Fibroblast of skin of abdomen (primary cell): ENCODE results near the gene TCHH. TPM values are rescaled to one million over a fixed set of nuclear protein-coding genes. Genes with fewer than 3 reads are reported as not detected.
"Not testable (repeated sequence)": the region's sequence is repeated elsewhere in the genome, so short reads cannot be mapped to it uniquely, and the experiment has no call there.

Source experiments
- DNase-seq: peaks from one replicate; pipeline ENCODE4 v3.0.0-alpha.2; 2013
- polyA plus RNA-seq, 2 experiments: library from polyadenylated mRNA; unstranded; fragments of 120-200 nt; gene quantifications; one replicate each; pipeline ENCODE4 v1.2.1, GENCODE V29; 2013; ENCODE audit not compliant: insufficient read length in 2 of 2

Gene TCHH
- 0.03 TPM for polyA plus RNA-seq (2013, experiment 1 of 2; ENCODE audit: insufficient read length)
- not detected for polyA plus RNA-seq (2013, experiment 2 of 2; ENCODE audit: insufficient read length)

GRCh38 chr1:152115344-152115743, at the start of gene TCHH:
Gene TCHH, minus strand, starts transcription at chr1:152115444. Its CDS starts 1,364 bp downstream, at chr1:152114080.
- DNase-seq: no peak

GRCh38 chr1:152164517-152165136, 49.4 kb upstream of the TCHH start:
- no peak for DNase-seq

GRCh38 chr1:152162792-152163463, 47.7 kb upstream of the TCHH start:
- peak; percentile 78 for DNase-seq

GRCh38 chr1:152160576-152160975, 45.3 kb upstream of the TCHH start:
- no peak for DNase-seq

- no peak for DNase-seq
Observed at GRCh38 chr1:152159144-152159543, 43.9 kb upstream of the TCHH start, which contains the start of gene RPTN. Gene RPTN, minus strand, starts transcription at chr1:152159228. Its CDS starts 1,339 bp downstream, at chr1:152157889.

- DNase-seq: no peak
Observed at GRCh38 chr1:152153996-152154395, 38.8 kb upstream of the TCHH start.

- no peak for DNase-seq
Observed at GRCh38 chr1:152151646-152152045, 36.4 kb upstream of the TCHH start.

- no peak for DNase-seq
Observed at GRCh38 chr1:152148981-152149380, 33.7 kb upstream of the TCHH start.

- no peak for DNase-seq
Observed at GRCh38 chr1:152148051-152148450, 32.8 kb upstream of the TCHH start.

GRCh38 chr1:152145769-152146168, 30.5 kb upstream of the TCHH start:
- no peak for DNase-seq

GRCh38 chr1:152144674-152145183, 29.5 kb upstream of the TCHH start:
- not testable (repeated sequence) for DNase-seq

GRCh38 chr1:152143150-152143887, 28.1 kb upstream of the TCHH start:
- DNase-seq: no peak

- DNase-seq: peak; percentile 48
Observed at GRCh38 chr1:152141971-152142584, 26.8 kb upstream of the TCHH start.

GRCh38 chr1:152137215-152137614, 22.0 kb upstream of the TCHH start:
- DNase-seq: no peak

GRCh38 chr1:152130186-152130585, 14.9 kb upstream of the TCHH start:
- DNase-seq: no peak

- no peak for DNase-seq
Observed at GRCh38 chr1:152127673-152128072, 12.4 kb upstream of the TCHH start.

- no peak for DNase-seq
Observed at GRCh38 chr1:152125834-152126443, 10.7 kb upstream of the TCHH start.

GRCh38 chr1:152118915-152119314, 3.7 kb upstream of the TCHH start:
- no peak for DNase-seq

GRCh38 chr1:152112885-152113432, 2.3 kb downstream of the TCHH start:
- DNase-seq: no peak

- DNase-seq: peak; percentile 18
Observed at GRCh38 chr1:152112101-152112884, 3.0 kb downstream of the TCHH start.

GRCh38 chr1:152111515-152111968, 3.7 kb downstream of the TCHH start:
- peak; percentile 42 for DNase-seq
